DMS 273 (cell line): ENCODE data around the gene CPSF4L.

ENCODE experiments used
- DNase-seq: peaks from one replicate; lab custom pipeline; 2025; ENCODE audit not compliant: unreplicated experiment; lab: John Stamatoyannopoulos, UW

Gene CPSF4L

DNA sequence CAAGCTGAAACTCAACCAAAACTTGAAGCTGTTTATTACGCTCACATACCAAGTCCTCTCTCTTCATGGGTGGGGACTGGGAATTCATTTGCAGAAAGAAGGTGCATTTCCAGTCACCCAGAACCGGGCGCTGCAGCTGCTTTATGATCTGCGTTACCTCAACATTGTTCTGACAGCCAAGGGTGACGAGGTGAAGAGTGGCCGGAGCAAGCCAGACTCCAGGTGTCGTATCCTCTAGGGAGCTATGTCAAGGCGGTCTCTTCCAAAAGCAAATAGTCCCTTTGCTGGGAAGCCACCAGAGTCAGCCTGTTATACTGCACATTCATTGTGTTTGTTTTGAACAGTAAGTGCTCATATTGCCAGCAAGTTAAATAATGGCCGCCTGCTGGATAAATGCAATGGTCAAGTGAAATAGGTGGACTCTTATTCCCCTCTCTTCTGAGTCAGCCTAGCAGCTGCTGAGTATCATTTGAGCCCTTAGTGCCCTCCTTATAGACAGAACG, 56.2 kb downstream of the CPSF4L start:
- no peak for DNase-seq

- no peak for DNase-seq
Observed at GRCh38 chr17:73203788-73204479, 57.7 kb downstream of the CPSF4L start.

DNA sequence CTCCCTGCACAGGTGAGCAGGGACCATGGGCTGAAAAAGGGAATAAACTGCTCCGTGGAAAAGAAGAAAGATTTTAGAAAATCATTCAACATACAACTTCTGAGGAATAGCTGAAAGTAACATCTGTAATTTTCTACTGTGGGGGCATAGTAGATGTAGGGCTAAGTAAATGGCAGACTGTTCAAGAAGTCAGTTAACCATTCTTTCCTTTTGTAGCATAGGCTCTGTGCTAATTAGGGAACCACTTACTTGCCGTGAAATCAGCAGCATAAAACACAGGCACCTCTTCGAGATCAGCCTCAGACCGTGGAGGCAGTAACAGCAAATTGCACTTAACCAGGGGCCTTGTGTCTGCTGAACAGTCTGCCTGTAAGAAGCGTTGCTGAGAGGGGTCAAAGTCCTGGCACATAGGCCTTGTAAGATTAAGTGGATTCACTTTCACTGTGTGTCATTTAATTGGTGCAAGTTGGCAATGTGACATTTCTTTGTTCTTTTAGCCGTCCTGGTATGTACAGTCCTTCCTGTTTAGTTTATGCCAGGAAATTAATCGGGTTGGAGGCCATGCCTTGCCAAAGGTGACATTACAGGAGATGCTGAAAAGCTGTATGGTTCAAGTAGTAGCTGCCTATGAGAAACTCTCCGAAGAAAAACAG, 58.4 kb downstream of the CPSF4L start:
- no peak for DNase-seq

DNA sequence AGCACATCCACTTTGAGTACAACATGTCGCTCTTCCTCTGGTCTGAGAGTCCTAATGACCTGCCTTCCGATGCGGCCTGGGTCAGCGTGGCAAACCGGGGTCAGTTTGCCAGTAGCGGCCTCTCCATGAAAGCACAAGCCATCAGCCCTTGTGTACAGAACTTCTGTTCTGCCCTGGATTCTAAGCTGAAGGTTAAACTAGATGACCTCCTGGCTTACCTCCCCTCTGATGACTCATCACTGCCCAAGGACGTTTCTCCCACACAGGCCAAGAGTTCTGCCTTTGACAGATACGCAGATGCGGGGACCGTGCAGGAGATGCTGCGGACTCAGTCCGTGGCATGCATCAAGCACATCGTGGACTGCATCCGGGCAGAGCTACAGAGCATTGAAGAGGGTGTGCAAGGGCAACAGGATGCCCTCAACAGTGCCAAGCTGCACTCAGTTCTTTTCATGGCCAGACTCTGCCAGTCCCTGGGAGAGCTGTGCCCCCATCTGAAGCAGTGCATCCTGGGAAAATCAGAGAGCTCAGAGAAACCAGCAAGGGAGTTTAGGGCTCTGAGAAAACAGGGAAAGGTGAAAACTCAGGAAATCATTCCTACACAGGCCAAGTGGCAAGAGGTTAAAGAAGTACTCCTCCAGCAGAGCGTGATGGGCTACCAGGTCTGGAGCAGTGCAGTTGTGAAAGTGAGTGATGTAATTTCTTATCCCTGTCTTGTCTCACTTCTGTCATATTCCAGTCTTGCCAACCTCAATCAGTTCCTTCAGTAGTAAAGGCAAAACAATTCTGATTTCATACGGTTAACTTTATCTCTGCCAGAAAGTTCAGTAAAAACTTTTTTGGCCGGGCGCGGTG, 60.2 kb downstream of the CPSF4L start:
- DNase-seq, result no peak

DNA sequence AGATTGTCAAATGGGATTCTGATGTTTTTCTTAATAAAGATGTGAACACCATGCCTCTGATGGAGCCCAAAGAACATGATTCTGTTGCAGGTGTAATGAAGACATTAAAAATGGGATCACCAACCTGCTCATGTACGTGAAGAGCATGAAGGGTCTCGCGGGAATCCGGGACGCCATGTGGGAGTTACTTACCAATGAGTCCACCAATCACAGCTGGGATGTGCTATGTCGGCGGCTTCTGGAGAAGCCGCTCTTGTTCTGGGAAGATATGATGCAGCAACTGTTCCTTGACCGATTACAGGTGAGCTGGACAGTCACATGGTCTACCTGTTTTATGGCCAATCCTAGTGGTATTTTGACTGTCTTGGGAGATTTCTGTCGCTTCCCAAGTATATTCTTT, 61.2 kb downstream of the CPSF4L start:
- DNase-seq, result no peak

DNA sequence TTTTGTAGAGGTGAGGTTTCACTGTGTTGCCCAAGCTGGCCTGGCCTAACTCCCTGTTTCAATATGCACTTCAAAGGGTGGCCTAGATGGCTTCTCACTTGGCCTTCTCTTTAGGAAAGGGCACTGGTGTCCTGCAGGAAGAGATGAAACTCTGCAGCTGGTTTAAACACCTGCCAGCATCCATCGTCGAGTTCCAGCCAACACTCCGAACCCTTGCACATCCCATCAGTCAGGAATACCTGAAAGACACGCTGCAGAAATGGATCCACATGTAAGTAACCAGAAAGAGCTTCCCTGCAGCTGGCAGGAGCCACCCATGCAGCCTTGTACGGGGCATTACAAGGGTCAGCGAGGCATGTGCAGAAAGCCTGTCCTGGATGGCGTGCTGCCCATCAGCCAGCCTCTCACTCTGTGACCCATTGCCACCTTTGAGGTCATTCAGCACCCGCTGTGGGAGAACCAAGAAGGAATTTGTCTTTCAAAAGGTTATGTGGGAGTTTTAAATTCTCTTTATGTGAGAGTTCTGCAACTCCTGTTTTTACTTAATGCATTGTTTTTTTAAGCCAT, 61.8 kb downstream of the CPSF4L start:
- no peak for DNase-seq

DNA sequence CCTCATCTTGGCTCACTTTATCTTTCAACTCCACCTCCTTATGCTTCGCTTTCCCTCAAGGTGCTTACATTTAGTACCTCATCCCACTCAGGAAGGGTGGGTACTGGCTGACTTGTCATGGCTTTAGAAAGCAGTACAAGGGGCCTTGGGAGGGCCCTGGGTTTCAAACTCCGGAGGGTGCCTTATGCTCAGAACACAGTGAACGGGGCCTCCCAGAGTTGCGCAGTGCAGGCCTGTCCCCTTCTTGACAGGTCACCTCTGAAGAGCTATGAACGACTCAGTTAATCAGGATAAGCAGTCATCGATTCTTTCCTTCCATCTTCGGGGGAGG, 62.8 kb downstream of the CPSF4L start:
- DNase-seq, result no peak
